CD8-positive, alpha-beta memory T cell (primary cell): Measurements from ENCODE around the gene SPARC. TPM values are rescaled to one million over a fixed set of nuclear protein-coding genes. Genes with fewer than 3 reads are reported as not detected.

ENCODE experiments used
- CTCF ChIA-PET: fragments of 350-600 bp; sonication (Branson Sonifier 250); formaldehyde crosslinking; loops from one replicate; lab custom pipeline; 2021; ENCODE audit warnings: antibody characterized with exemption; lab: Charles Lee
- POLR2A ChIA-PET: fragments of 350-600 bp; sonication (Branson Sonifier 250); formaldehyde crosslinking; loops from one replicate; lab custom pipeline; 2021; ENCODE audit warnings: antibody characterized with exemption; lab: Charles Lee
- DNase-seq, 5 donors: peaks; one replicate each; pipeline versions ENCODE4 v3.0.0 to v3.0.0-alpha.2; 2020 to 2022; ENCODE audit warnings: mixed read lengths in 1 of 5
- H3K27ac ChIP-seq: one replicate; pipeline ENCODE4 v1.7.0; 2013; ENCODE audit warnings: low read depth, mild to moderate bottlenecking, low read length, moderate library complexity
- H3K27me3 ChIP-seq: 2 replicates; pipeline ENCODE4 v1.7.0; 2013; ENCODE audit warnings: low read length, mild to moderate bottlenecking; ENCODE audit not compliant: insufficient read depth, poor library complexity, severe bottlenecking
- H3K36me3 ChIP-seq: 2 replicates; pipeline ENCODE4 v1.7.0; 2013; ENCODE audit warnings: mild to moderate bottlenecking, low read length, moderate library complexity; ENCODE audit not compliant: insufficient read depth
- H3K4me1 ChIP-seq: 2 replicates; pipeline ENCODE4 v1.7.0; 2013; ENCODE audit warnings: mild to moderate bottlenecking, low read length, moderate library complexity; ENCODE audit not compliant: insufficient read depth
- H3K4me3 ChIP-seq: 2 replicates; pipeline ENCODE4 v1.7.0; 2013; ENCODE audit warnings: mild to moderate bottlenecking, low read length
- H3K9me3 ChIP-seq: 2 replicates; pipeline ENCODE4 v1.7.0; 2013; ENCODE audit warnings: mild to moderate bottlenecking, low read length
- H3K27ac Mint-ChIP-seq, 8 donors: one replicate each; pipeline ENCODE4 v1.8.0; 2020 to 2021; ENCODE audit warnings: mixed read lengths in 8 of 8, mild to moderate bottlenecking in 6 of 8, inconsistent platforms in 3 of 8, moderate library complexity in 3 of 8
- H3K27me3 Mint-ChIP-seq, 2 donors: one replicate each; pipeline ENCODE4 v1.8.0; 2020 to 2021; ENCODE audit warnings: mixed read lengths in 2 of 2, mild to moderate bottlenecking in 1 of 2, moderate library complexity in 1 of 2
- H3K36me3 Mint-ChIP-seq, 3 donors: one replicate each; pipeline ENCODE4 v1.8.0; 2020 to 2021; ENCODE audit warnings: mixed read lengths in 3 of 3, inconsistent platforms in 1 of 3, mild to moderate bottlenecking in 1 of 3
- H3K4me1 Mint-ChIP-seq, 3 donors: one replicate each; pipeline ENCODE4 v1.8.0; 2020 to 2021; ENCODE audit warnings: mixed read lengths in 3 of 3, inconsistent platforms in 1 of 3, mild to moderate bottlenecking in 1 of 3
- H3K4me3 Mint-ChIP-seq, 7 donors: one replicate each; pipeline ENCODE4 v1.8.0; 2020 to 2021; ENCODE audit warnings: mixed read lengths in 7 of 7, mild to moderate bottlenecking in 6 of 7, moderate library complexity in 4 of 7, inconsistent platforms in 2 of 7
- H3K9me3 Mint-ChIP-seq, 5 donors: one replicate each; pipeline ENCODE4 v1.8.0; 2020 to 2022; ENCODE audit warnings: mixed read lengths in 5 of 5, mild to moderate bottlenecking in 3 of 5, moderate library complexity in 2 of 5, inconsistent platforms in 1 of 5
- polyA plus RNA-seq: library from polyadenylated mRNA; unstranded; fragments of 300-500 nt; fragmentation: Illumina TruSeq; gene quantifications from one replicate; pipeline ENCODE4 v1.2.3, GENCODE V29; 2021
- total RNA-seq, 2 experiments: library from RNA; stranded (reverse); gene quantifications; one replicate each; pipeline ENCODE4 v1.2.3, GENCODE V29; 2021

The SPARC gene
- total and polyA plus RNA-seq, 3 experiments from 2014 or later = 0.22 to 0.31 TPM; not detected in 1

DNA sequence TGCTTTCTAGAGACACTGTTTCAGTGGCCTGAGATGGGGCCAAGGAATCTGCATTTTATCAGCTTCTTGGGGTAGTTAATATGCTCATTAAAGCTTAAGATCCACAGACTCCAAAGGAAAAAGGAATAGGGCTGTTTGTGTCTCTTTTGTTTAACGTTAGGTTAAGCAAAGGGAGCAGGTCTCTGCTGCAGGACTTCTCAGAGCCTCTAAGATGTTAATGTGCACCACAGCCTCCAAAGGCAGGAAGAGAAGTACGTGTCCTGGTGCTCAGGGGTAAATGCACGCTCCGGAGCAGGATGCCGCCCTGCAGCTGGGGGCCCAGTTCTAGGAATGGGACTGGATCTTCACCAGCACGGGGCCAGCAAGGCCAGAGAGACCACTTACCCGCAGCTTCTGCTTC lies 19.6 kb downstream of the SPARC start:
- no peaks in the 10 kb centered on the region for H3K36me3 Mint-ChIP-seq
- peaks cover 0 to 8% (median 8%) of the 10 kb centered on the region in 3 donors for H3K4me1 Mint-ChIP-seq
- Histone ChIP-seq H3K9me3 (no peaks in the 10 kb centered on the region), H3K36me3 (no peaks in the 10 kb centered on the region), H3K4me1 (peaks cover 5% of the 10 kb centered on the region), H3K4me3 (no peak overlapping the region), H3K27me3 (no peaks in the 10 kb centered on the region), H3K27ac (no peak overlapping the region)
- CTCF ChIA-PET = interaction anchor here (1.5 to 2.5 kb wide), 2 partner anchors 9 to 15 kb away, joined by 6 to 12 read pairs; no protein-coding TSS in a partner anchor
- no peak overlapping the region for H3K4me3 Mint-ChIP-seq
- POLR2A ChIA-PET = no interaction called here
- H3K27ac Mint-ChIP-seq = no peak overlapping the region
- no peaks in the 10 kb centered on the region for H3K9me3 Mint-ChIP-seq
- DNase-seq = no peak
- peaks cover 1 to 11% of the 10 kb centered on the region in 2 donors for H3K27me3 Mint-ChIP-seq

DNA sequence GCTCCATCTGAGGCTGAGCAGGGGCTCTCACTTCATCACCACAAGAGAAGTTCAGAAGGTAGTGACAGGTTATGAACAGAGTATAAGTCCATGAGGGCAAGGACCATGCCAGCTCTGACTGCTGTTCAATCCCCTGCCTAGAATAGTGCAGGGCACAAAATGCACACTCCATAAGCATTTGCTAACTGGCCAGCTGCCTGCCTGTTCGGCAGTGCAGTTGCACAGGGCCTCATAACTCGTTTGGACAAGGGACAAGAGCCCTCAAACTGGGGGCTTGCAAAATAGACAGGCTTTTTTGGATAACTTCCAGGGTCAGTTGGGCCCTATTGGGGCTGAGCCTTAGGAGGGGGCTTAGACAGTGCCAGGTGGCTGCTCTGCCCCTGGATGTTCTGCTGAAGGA lies 21.1 kb downstream of the SPARC start:
- Histone ChIP-seq H3K27ac (no peak overlapping the region), H3K27me3 (no peaks in the 10 kb centered on the region), H3K36me3 (no peaks in the 10 kb centered on the region), H3K4me3 (no peak overlapping the region), H3K9me3 (no peaks in the 10 kb centered on the region), H3K4me1 (peaks cover 5% of the 10 kb centered on the region)
- POLR2A ChIA-PET = no interaction called here
- no peak overlapping the region for H3K27ac Mint-ChIP-seq
- H3K27me3 Mint-ChIP-seq = peaks cover 2 to 3% of the 10 kb centered on the region in 2 donors
- DNase-seq = no peak
- CTCF ChIA-PET = interaction anchor here (1.0 kb wide), 1 partner anchor 13 kb away, joined by 4 read pairs; no protein-coding TSS in a partner anchor
- no peak overlapping the region for H3K4me3 Mint-ChIP-seq
- no peaks in the 10 kb centered on the region for H3K36me3 Mint-ChIP-seq
- H3K4me1 Mint-ChIP-seq = peaks cover 0 to 8% (median 8%) of the 10 kb centered on the region in 3 donors
- no peaks in the 10 kb centered on the region for H3K9me3 Mint-ChIP-seq

- POLR2A ChIA-PET = no interaction called here
- H3K36me3 ChIP-seq = no peaks in the 10 kb centered on the region
Measured at GRCh38 chr5:151664694-151665585, 21.8 kb downstream of the SPARC start.

GRCh38 chr5:151663617-151664293 lies 23.0 kb downstream of the SPARC start:
- Mint-ChIP-seq H3K27me3 (peaks cover 7 to 10% of the 10 kb centered on the region in 2 donors), H3K4me3 (no peak overlapping the region), H3K27ac (no peak overlapping the region), H3K4me1 (peaks cover 1 to 11% (median 10%) of the 10 kb centered on the region in 3 donors), H3K36me3 (no peaks in the 10 kb centered on the region), H3K9me3 (no peaks in the 10 kb centered on the region)
- no peaks in the 10 kb centered on the region for H3K36me3 ChIP-seq
- H3K27ac ChIP-seq = no peak overlapping the region
- H3K27me3 ChIP-seq = no peaks in the 10 kb centered on the region
- DNase-seq = no peak
- peaks cover 11% of the 10 kb centered on the region for H3K4me1 ChIP-seq
- H3K9me3 ChIP-seq = no peaks in the 10 kb centered on the region
- CTCF ChIA-PET = no interaction called here
- no peak overlapping the region for H3K4me3 ChIP-seq
- POLR2A ChIA-PET = no interaction called here

More at GRCh38 chr5:151664694-151665585, 21.8 kb downstream of the SPARC start:
- H3K4me3 Mint-ChIP-seq = no peak overlapping the region
- H3K4me3 ChIP-seq = no peak overlapping the region
- peaks cover 0 to 8% (median 8%) of the 10 kb centered on the region in 3 donors for H3K4me1 Mint-ChIP-seq
- H3K9me3 Mint-ChIP-seq = no peaks in the 10 kb centered on the region
- peak overlapping the region in 1 of 8 donors; percentile 14 for H3K27ac Mint-ChIP-seq
- H3K27ac ChIP-seq = no peak overlapping the region
- H3K27me3 Mint-ChIP-seq = peaks cover 0 to 3% of the 10 kb centered on the region in 2 donors
- H3K9me3 ChIP-seq = no peaks in the 10 kb centered on the region
- DNase-seq = no peak
- no peaks in the 10 kb centered on the region for H3K27me3 ChIP-seq
- CTCF ChIA-PET = no interaction called here
- peaks cover 5% of the 10 kb centered on the region for H3K4me1 ChIP-seq
- no peaks in the 10 kb centered on the region for H3K36me3 Mint-ChIP-seq

GRCh38 chr5:151662805-151663204 lies 23.9 kb downstream of the SPARC start:
- H3K9me3 ChIP-seq = no peaks in the 10 kb centered on the region
- peak overlapping the region in 1 of 7 donors; percentile 23 for H3K4me3 Mint-ChIP-seq
- ChIA-PET POLR2A (no interaction called here), CTCF (no interaction called here)
- no peaks in the 10 kb centered on the region for H3K9me3 Mint-ChIP-seq
- no peak overlapping the region for H3K27ac ChIP-seq
- H3K36me3 Mint-ChIP-seq = no peaks in the 10 kb centered on the region
- H3K36me3 ChIP-seq = no peaks in the 10 kb centered on the region
- peak overlapping the region in 1 of 8 donors; percentile 52 for H3K27ac Mint-ChIP-seq
- peaks cover 1 to 11% (median 10%) of the 10 kb centered on the region in 3 donors for H3K4me1 Mint-ChIP-seq
- peaks cover 12% of the 10 kb centered on the region for H3K4me1 ChIP-seq
- H3K27me3 Mint-ChIP-seq = peaks cover 8 to 11% of the 10 kb centered on the region in 2 donors
- DNase-seq = no peak
- no peak overlapping the region for H3K4me3 ChIP-seq
- no peaks in the 10 kb centered on the region for H3K27me3 ChIP-seq

DNA sequence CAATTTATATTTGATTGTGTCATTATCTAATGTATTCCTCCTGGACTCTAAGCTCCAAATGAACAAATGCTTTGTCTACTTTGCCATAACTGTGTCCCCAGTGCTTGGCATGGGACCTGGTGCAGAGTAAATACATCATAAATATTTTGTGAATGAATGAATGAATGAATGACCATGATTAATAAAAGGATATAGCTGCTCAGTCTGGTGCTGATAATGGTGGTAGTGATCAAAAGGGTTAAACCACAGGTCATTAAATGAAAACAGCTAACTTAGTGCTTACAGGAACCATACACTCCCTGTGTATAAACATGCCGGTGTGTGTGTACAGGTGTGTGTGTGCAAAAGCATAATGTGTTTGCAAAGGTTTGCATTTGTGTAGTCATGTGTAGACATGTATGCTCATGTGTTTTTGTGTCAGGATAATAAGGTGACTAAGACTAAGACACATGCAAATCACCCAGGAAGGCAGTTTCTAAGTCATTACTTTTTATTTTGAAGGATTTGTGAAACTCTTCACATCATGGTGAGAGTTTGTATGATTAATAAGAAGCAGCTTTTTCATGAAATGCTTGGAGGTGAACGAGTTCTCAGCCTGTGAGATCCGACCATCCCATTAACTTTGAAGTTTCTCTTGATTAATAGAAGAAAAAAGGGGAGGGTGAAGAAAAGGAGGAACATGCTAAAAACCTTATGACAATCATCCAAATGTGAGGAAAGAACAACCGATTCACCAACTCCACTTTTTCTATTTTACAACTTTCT lies 24.6 kb downstream of the SPARC start:
- Mint-ChIP-seq H3K4me1 (peaks cover 1 to 11% (median 10%) of the 10 kb centered on the region in 3 donors), H3K27me3 (peaks cover 13 to 14% of the 10 kb centered on the region in 2 donors), H3K27ac (peak overlapping the region in 1 of 8 donors; percentile 52), H3K4me3 (no peak overlapping the region), H3K9me3 (no peaks in the 10 kb centered on the region), H3K36me3 (no peaks in the 10 kb centered on the region)
- POLR2A ChIA-PET = no interaction called here
- no peaks in the 10 kb centered on the region for H3K36me3 ChIP-seq
- DNase-seq = no peak
- H3K4me3 ChIP-seq = no peak overlapping the region
- H3K27ac ChIP-seq = no peak overlapping the region
- CTCF ChIA-PET = interaction anchor here (2.5 kb wide), 1 partner anchor 10 kb away, joined by 12 read pairs; no protein-coding TSS in a partner anchor
- no peaks in the 10 kb centered on the region for H3K27me3 ChIP-seq
- peaks cover 12% of the 10 kb centered on the region for H3K4me1 ChIP-seq
- H3K9me3 ChIP-seq = no peaks in the 10 kb centered on the region

DNA sequence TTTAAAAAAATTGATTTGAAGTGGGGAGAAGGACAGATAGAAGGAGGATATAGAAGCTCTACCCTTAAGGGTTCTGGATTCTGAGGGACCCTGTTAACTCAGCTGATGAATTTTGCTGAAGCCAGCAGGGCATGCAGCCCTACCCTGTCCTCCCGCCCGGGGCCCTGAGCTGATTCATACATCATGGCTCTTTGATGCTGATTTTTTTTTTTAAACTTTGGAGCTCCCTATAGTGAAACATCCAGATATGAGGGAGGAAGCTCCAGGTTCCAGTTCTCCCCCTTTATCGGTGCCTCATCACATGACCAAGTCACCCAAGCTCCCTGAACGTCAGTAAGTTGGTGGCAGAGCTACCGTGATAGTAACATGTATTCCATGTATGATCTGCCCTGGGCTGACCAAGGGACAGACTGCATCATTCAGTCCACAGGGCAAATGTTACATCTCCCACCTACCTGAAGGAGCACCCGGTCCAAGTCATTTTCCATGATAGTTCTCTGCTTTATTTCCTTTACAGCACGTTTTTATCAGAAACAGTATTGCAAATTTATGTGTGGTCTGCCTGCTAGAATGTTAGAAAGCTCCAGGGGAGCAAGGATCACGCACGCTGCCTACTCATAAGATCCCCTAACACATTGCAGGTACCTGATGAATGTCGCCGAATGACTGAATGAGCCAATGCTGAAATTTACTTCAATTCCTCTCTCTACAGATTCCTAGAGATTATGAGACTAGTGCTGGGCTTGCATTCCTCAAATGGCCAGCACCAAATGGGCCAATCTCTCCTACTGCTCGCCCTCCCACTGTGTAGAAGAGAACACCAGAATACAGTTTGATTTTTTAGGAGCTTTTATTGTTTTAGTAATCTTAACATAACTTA lies 25.9 kb downstream of the SPARC start:
- Histone ChIP-seq H3K4me1 (peaks cover 12% of the 10 kb centered on the region), H3K9me3 (no peaks in the 10 kb centered on the region), H3K27ac (no peak overlapping the region), H3K27me3 (no peaks in the 10 kb centered on the region), H3K36me3 (no peaks in the 10 kb centered on the region), H3K4me3 (no peak overlapping the region)
- H3K27ac Mint-ChIP-seq = peak overlapping the region in 1 of 8 donors; percentile 66
- CTCF ChIA-PET = interaction anchor here (1.1 to 2.5 kb wide), 5 partner anchors 9 to 482 kb away, joined by 3 to 12 read pairs (median 4); no protein-coding TSS in a partner anchor
- peaks cover 1 to 11% (median 10%) of the 10 kb centered on the region in 3 donors for H3K4me1 Mint-ChIP-seq
- DNase-seq = no peak
- H3K27me3 Mint-ChIP-seq = peaks cover 16 to 25% of the 10 kb centered on the region in 2 donors
- no peaks in the 10 kb centered on the region for H3K36me3 Mint-ChIP-seq
- no peaks in the 10 kb centered on the region for H3K9me3 Mint-ChIP-seq
- H3K4me3 Mint-ChIP-seq = no peak overlapping the region
- POLR2A ChIA-PET = no interaction called here
